Body of pancreas (tissue), 4 donors: ENCODE data around the gene ATXN1.

Source experiments
- POLR2A ChIP-seq, 3 donors: fragments of 450-650 bp; IDR thresholded peaks; one replicate each; pipeline ENCODE4 v1.6.1; 2016; ENCODE audit warnings: antibody characterized with exemption in 3 of 3, mild to moderate bottlenecking in 2 of 3
- TF ChIP-seq, protein P1 (sequence below), 7 experiments: fragments of 450-650 bp in 4 of 7; fragments of 200-600 bp in 3 of 7; sonication (generic) in 3 of 7; IDR thresholded peaks; one replicate each; pipeline ENCODE4 v1.5.1; 2016 to 2019; ENCODE audit warnings: antibody characterized with exemption in 7 of 7

DNA sequence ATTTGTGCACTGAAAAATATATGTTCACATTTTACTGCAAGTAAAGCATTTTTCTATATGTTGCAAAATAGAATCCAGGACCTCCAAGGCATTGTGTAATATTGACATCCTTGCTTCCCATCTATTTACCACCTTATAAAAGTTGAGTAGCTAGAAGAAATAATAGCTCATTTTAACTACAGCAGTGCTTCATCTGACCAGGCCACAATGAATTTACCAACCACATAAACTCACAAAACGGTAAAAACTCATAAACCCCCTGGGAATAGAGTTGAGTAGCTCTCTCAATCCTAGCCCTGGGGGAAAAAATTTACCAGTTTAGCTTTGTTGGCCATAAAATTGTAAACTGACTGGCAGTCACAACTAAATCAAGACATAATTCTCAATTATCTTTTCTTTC lies 3.9 kb downstream of the ATXN1 start:
- TF ChIP-seq, protein P1, sequence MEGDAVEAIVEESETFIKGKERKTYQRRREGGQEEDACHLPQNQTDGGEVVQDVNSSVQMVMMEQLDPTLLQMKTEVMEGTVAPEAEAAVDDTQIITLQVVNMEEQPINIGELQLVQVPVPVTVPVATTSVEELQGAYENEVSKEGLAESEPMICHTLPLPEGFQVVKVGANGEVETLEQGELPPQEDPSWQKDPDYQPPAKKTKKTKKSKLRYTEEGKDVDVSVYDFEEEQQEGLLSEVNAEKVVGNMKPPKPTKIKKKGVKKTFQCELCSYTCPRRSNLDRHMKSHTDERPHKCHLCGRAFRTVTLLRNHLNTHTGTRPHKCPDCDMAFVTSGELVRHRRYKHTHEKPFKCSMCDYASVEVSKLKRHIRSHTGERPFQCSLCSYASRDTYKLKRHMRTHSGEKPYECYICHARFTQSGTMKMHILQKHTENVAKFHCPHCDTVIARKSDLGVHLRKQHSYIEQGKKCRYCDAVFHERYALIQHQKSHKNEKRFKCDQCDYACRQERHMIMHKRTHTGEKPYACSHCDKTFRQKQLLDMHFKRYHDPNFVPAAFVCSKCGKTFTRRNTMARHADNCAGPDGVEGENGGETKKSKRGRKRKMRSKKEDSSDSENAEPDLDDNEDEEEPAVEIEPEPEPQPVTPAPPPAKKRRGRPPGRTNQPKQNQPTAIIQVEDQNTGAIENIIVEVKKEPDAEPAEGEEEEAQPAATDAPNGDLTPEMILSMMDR (IDR thresholded peaks at IDR 0.05), result no peak
- no peak for TF ChIP-seq POLR2A (IDR thresholded peaks at IDR 0.05)
